ENCODE data around the gene CD4. TPM values are rescaled to one million over a fixed set of nuclear protein-coding genes. Genes with fewer than 3 reads are reported as not detected.

The CD4 gene
- total and polyA plus RNA-seq, 2 of the 4 experiments (the other 2 are of a cell fraction): 5.7 to 15.0 TPM

GRCh38 chr12:6821591-6822425 is 32.5 kb downstream of the CD4 start, which contains the start of gene GPR162 (continued):
- no peak for TF ChIP-seq MXI1 (IDR thresholded peaks at IDR 0.05; ENCODE audit: borderline replicate concordance, low read depth, low read length)
- TF ChIP-seq CHD1 (IDR thresholded peaks at IDR 0.05; ENCODE audit: low read depth, low read length): no peak
- TF ChIP-seq MAFK (IDR thresholded peaks at IDR 0.05; ENCODE audit: low read depth, low read length): no peak

- Histone ChIP-seq H3K36me3 (ENCODE audit: control insufficient read depth, insufficient read depth, low read length) (peaks cover 3% of the 10 kb centered on the region), H4K5ac (ENCODE audit: low read depth, low read length) (no peak overlapping the region), H2AFZ (replicated peaks; ENCODE audit: low read length, poor library complexity) (no peak overlapping the region), H3K4me2 (ENCODE audit: low read depth, low read length) (peak overlapping the region; percentile 86; the same call in 1 of the 2 replicates), H2BK5ac (ENCODE audit: low read depth, low read length, poor library complexity, severe bottlenecking) (no peak overlapping the region), H3K27ac (ENCODE audit: insufficient read depth, low read length) (no peak overlapping the region), H3K56ac (ENCODE audit: extremely low read depth, insufficient read depth, low read length) (no peak overlapping the region), H3K23ac (ENCODE audit: low read depth, low read length) (no peak overlapping the region), H3K9me1 (ENCODE audit: insufficient read depth, low read length) (peaks cover 5% of the 10 kb centered on the region), H4K8ac (ENCODE audit: low read depth in 2 of 2, low read length in 2 of 2) (no peak overlapping the region), H2BK120ac (ENCODE audit: low read depth, low read length) (no peak overlapping the region), H3K27me3 (ENCODE audit: control insufficient read depth, insufficient read depth, low read length) (peaks cover 2% of the 10 kb centered on the region; the same call in 1 of the 2 replicates), H3K79me1 (ENCODE audit: low read depth in 1 of 2, low read length in 2 of 2) (peaks cover 0 to 26% of the 10 kb centered on the region in 2 experiments; a peak in 2 of 4 replicates), H2AK9ac (replicated peaks; ENCODE audit: low read depth, low read length, poor library complexity) (peak overlapping the region; percentile 94), H3K9me3 (ENCODE audit: control insufficient read depth, insufficient read depth, low read length) (no peaks in the 10 kb centered on the region), H3K9ac (ENCODE audit: low read depth, low read length) (no peak overlapping the region), H3K4me3 (ENCODE audit: insufficient read depth, low read depth, low read length) (no peak overlapping the region), H3K14ac (replicated peaks; ENCODE audit: low read depth, low read length) (no peak overlapping the region), H3K18ac (ENCODE audit: low read depth, low read length) (no peak overlapping the region), H3K4ac (ENCODE audit: low read depth, low read length) (no peak overlapping the region), H2BK15ac (ENCODE audit: low read depth, low read length) (no peak overlapping the region), H2AK5ac (ENCODE audit: low read depth, low read length) (peak overlapping the region; percentile 28), H2BK20ac (ENCODE audit: low read depth, low read length) (no peak overlapping the region), H4K91ac (ENCODE audit: insufficient read depth, low read depth, low read length) (peak overlapping the region; percentile 1; the same call in 1 of the 2 replicates), H4K20me1 (ENCODE audit: insufficient read depth, low read length) (no peaks in the 10 kb centered on the region), H3K4me1 (ENCODE audit: control insufficient read depth, insufficient read depth, low read length) (peaks cover 18% of the 10 kb centered on the region)
- ChIA-PET POLR2A (ENCODE audit: unreplicated experiment) (interaction anchor here (0.7 to 1.1 kb wide), 2 partner anchors 56 to 69 kb away, joined by 3 to 5 read pairs; partner anchors contain the start of gene MLF2), CTCF (no interaction called here)
- intact Hi-C loops (cut with micrococcal nuclease): no loop called here
- TF ChIP-seq POLR2A (IDR thresholded peaks at IDR 0.05; ENCODE audit: low read depth, low read length) (no peak), BHLHE40 (IDR thresholded peaks at IDR 0.05; ENCODE audit: low read depth, low read length) (no peak), MAZ (IDR thresholded peaks at IDR 0.05; ENCODE audit: borderline replicate concordance, low read depth, low read length) (no peak), RCOR1 (IDR thresholded peaks at IDR 0.05; ENCODE audit: insufficient replicate concordance, low read length) (no peak), MAFK (IDR thresholded peaks at IDR 0.05; ENCODE audit: low read depth, low read length) (no peak)
- ATAC-seq (ENCODE audit: low read depth): no peak
- no CpG with 5 or more reads among the region's 7 CpGs for WGBS, 2 experiments (ENCODE audit: extremely low coverage in 2 of 2, insufficient read length in 1 of 2)
- in situ Hi-C loops (cut with MboI; ENCODE audit: low sequenced_read_pairs): loop anchor here (10.0 kb wide), 1 partner anchor 208 kb away; no protein-coding TSS in a partner anchor
- DNase-seq: no peak
- no TSS peak for BruUV-seq (replicated peaks)
- dilution Hi-C loops (cut with HindIII; ENCODE audit: low sequenced_read_pairs, unreplicated experiment): no loop called here
Measured at GRCh38 chr12:6822426-6823135, 33.3 kb downstream of the CD4 start.
